ENCODE data around the gene WLS. TPM values are rescaled to one million over a fixed set of nuclear protein-coding genes. Genes with fewer than 3 reads are reported as not detected.
"Not testable (repeated sequence)": the region's sequence is repeated elsewhere in the genome, so short reads cannot be mapped to it uniquely, and the experiment has no call there.

The WLS gene
- total RNA-seq, 1 experiment from 2014 or later, result 32.3 TPM

GRCh38 chr1:68166348-68166747 is 66.0 kb downstream of the WLS start:
- DNase-seq (ENCODE audit: low spot score), result no peak

DNA sequence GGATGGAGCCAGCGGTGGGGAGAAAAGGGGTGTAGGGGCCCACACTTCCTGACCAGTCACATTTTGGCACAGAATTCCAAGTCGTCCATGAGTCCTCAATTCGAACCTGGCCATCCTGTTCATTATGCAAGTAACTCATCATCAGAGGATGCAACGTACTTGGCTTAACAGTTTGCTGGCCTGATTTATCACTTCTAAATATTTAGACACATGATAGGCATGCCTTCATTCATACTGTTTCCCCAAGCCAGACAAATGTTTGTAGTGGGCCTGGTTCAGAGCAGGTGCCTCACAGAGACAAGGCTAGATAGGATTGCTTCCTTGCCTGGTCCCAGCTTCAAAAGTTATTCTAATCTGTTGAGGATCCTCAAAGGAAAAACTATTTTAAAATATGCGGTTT is 66.7 kb downstream of the WLS start:
- DNase-seq (ENCODE audit: low spot score), result no peak

GRCh38 chr1:68164918-68165317 is 67.4 kb downstream of the WLS start:
- DNase-seq (ENCODE audit: low spot score), result no peak

DNA sequence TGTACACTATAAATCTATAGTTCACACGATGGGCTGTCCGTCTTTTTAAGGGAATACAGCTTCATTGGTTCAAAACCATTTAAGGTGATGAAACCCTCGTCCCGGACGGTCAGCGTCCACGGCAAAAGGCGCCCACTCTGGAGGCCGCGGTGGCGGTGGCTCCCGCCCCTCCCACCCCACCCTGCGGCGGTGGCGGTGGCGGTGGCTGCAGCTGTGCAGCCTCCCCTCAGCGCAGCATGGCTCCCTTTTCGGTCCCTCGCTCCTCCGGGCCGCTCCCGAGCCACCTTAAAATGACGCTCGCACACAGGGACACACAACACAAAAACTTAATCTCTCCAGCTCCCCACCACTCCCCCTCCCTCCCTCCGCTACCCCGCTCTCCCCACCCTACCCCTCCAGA is 69.1 kb downstream of the WLS start:
- DNase-seq (ENCODE audit: low spot score), result no peak

DNA sequence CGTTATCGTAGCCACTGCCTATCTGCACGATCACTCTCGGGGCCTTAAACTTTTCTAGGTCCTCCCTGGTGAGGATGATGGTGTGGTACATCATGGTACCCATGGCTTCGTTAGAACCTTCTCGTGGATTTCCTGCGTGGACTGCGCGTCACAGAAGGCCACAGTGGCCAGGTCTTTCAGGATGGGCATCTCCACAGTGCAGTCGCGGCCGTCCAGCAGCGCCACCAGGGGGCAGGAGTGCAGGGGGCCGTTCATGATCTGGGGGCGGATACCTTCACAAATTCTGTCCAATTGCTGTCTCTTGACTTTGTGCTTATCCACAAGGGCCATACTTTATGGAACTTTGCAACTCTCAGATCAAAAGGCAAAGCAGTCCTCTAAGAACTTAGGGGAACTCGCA is 69.6 kb downstream of the WLS start:
- DNase-seq (ENCODE audit: low spot score), result no peak

DNA sequence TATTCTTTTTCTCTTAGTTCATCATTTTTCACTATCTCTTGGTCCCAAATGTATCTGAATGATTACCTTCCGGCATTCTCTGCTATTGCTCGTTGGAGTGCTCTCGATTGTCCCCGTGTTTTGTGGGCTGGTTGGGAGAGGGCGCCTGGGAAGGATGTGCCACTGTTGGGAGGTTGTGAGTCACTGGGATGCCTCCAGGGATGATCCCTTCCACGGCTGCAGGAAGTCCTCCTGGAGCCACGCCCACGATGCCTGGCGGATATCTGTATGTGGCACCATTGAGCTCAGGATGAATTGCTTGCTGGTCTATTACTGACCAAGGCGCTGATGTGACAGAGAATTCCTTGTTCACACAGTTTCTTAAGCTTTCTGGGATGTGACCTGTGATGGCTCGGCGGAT is 70.7 kb downstream of the WLS start:
- DNase-seq (ENCODE audit: low spot score), result peak; percentile 14

DNA sequence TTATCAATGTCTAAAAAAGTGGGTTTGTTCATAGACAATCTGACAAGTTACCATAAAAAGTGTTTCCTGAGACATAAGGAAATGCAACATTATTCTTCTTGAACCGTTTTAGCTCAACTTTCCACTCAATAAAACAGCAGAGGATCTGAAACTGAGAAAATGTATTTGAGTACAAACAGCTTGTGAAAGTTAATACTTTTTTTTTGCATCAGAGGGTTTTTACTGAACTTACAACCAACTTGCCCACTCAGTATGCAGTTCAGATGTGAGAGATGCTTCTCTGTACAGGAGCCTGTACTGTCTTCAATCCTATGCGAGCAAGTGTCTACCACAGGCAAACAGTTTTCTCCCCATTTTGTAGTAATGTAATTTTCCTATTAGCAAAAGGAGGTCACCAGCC is 71.4 kb downstream of the WLS start:
- not testable (repeated sequence) for DNase-seq (ENCODE audit: low spot score)

DNA sequence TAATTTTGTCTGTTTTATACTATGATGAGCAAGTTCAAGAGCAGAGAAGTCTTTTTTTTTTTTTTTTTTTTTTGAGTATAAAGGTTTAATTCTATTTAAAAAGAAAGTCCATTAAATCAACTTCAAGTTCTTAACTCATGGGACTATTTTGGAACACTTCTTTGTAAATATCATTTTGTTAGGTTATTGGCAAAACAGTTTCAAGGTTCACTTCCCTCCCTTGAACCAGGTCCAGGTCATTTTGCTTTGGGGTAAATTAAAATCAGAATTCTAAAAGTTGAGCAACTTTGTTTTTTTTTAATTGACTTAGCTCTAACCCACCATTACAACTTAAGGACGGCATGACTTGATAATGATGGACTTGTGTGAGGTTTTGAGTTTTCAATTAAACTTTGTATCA is 72.3 kb downstream of the WLS start:
- no peak for DNase-seq (ENCODE audit: low spot score)

DNA sequence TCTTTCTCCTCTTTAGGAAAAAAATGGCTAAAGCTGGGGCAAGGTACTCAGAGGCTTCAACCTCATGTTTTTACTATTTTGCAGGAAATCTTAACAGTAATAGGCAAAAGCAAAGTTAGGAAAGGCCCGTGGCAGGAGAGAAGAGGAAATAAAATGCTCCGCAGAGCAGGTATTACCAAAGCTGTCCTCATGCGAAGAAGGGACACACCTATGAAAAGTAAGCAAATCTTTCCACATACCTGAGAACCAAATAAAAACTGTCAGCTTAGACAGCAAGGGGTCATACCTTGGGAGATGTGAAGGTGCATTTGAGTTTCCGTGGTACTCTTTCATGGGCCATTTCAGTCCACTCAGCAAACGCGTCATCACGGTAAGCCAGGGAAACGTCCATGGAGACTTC is 73.5 kb downstream of the WLS start:
- no peak for DNase-seq (ENCODE audit: low spot score)

- no peak for DNase-seq (ENCODE audit: low spot score)
These were observed 74.9 kb downstream of the WLS start for GRCh38 chr1:68157416-68157815.

DNA sequence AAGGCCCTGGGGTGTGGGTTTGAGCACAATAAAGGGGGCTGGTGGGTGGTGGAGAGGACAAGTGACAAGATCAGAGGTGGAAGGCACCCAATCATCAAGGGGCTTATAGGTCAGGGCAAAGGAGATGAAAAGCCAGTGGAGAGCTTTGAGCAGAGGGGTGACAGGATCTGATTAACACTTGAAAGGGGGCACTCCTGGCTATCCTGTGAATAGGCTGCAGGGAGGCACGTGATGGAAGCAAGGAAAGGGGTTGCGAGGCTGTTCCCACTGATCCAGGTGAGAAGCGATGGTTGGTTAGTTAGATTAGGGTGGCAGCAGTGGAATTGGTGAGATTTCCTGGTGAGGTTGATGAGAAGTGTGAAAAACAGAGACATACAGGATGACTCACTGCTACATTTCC is 80.6 kb downstream of the WLS start:
- no peak for DNase-seq (ENCODE audit: low spot score)

- DNase-seq (ENCODE audit: low spot score), result no peak
These were observed 82.4 kb downstream of the WLS start for GRCh38 chr1:68149907-68150306.

GRCh38 chr1:68149110-68149798 is 83.1 kb downstream of the WLS start:
- DNase-seq (ENCODE audit: low spot score), result no peak

DNA sequence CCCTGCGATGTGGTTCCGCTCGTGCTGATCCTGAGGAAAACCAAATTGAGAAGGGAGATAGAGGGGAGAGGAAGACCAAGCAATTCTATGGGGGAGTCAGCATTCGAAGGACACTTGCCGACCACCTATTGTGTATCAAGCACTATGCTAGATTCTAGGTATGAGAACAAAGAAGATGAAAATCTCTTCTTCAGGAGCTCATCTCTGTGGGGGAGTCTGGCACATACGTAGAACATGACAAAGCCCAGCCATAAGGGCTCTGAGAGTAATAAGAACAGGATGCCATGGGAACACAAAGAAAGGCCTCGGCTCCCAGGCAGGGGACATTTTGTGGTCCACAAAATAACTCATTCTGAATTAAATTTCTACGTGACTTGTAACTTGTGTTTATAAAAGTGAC is 83.7 kb downstream of the WLS start:
- no peak for DNase-seq (ENCODE audit: low spot score)

GRCh38 chr1:68147534-68148171 is 84.7 kb downstream of the WLS start:
- no peak for DNase-seq (ENCODE audit: low spot score)

- no peak for DNase-seq (ENCODE audit: low spot score)
These were observed 86.8 kb downstream of the WLS start for GRCh38 chr1:68145418-68146126.

DNA sequence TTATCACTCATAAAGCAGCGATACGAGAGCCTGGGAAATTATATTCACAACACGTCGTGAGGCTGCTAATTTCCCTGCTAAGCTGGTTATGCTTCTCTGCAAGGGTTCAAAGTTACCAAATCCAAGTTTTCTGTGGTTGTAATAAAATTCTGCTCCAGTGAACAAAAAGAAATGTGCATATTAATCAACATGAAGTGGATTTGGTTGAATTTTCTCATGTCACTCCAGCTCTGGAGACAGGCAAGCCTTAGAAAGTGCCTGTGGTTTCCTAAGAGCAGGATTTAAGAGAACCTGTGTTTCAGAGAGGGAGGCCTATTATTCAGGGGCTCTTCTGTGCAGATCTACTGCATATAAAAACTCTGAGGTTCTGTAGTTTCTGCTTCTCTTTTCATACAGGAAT is 87.5 kb downstream of the WLS start:
- DNase-seq (ENCODE audit: low spot score), result no peak

GRCh38 chr1:68143633-68144032 is 88.7 kb downstream of the WLS start:
- no peak for DNase-seq (ENCODE audit: low spot score)

DNA sequence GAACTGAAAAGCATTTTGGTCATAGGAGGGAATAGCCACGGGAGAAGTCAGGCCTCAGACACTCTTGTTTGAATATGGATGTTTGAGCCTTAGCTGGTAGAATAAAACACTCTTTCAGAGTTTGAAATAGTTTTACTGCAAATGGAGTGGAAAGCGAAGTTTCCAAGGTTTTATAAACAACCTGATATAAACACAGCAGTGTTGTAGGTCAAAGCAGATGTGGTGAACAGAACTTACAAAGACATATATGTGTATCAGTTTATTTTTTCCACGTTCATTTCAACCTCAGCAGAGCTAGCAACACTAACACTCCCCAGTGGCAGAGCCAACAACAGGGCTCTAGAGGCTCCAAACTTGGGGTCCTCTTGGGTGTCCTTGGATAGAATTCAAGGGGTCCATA is 89.9 kb downstream of the WLS start:
- DNase-seq (ENCODE audit: low spot score), result no peak

- no peak for DNase-seq (ENCODE audit: low spot score)
These were observed 90.3 kb downstream of the WLS start for GRCh38 chr1:68142036-68142435.

DNA sequence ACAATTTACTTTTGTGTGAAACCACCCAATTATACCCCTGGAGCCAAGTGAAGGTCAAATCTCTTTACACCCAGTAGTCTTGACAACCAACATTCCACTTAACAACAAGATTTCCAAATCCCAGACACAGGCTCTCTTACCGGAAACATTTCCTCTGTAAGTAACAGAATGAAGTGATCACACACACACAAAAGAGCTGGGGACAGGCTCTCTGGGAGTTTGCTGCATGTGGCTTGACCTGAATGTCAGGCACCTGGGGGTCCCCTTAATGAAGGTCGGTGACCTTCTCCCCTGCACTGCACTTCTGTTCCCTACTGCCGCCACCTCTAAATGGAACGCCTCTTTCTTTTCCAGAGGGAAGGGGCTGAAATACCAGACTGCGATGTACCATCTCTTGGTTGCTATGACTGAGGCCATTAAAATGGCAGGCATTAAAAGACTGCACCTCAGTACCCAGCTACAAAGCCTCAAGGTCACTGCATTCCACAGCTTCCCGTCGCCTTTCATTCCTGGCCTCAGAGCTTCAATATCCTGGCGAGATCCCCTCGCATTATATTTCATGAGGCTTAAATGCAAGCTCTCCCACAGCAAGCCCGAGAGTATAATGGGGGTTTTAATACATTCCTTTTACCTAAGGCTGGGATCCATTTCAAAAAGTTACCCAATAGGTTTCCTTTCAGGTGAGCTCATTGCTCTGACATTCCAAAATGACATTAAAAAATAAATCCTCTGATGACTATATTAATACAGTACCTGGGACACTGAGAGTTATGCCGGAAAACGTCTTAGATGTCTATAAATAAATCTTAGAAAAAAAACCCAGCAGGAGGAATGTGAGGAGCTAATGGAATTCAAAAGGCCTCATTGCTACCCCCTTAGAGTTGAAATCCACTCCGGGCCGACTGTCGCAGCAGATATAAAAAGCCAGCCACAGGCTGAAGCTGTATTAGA is 91.0 kb downstream of the WLS start:
- peak; percentile 48 for DNase-seq (ENCODE audit: low spot score)

DNA sequence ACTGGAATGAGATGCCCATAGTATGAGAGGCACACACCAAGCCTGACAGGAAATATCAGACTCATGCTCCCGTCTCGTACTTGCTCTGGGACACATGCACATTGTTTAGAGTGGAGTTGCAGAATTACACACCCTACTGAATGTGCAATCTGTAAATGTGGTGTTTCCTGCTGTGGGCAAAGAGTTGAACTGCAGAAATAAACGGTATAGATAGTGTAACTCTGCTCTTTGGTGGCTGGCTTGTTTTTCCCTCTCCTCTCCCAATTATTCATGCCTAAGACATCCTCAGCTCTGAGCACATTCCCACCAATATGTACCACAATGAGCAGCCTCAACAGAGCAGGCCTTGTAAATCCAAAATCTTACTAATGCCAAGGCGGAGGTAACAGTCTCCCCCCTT is 91.8 kb downstream of the WLS start:
- peak; percentile 13 for DNase-seq (ENCODE audit: low spot score)

Data from A172 (cell line).